ENCODE measurements around the gene PTPRN2. TPM values are rescaled to one million over a fixed set of nuclear protein-coding genes. Genes with fewer than 3 reads are reported as not detected.

The PTPRN2 gene
- total and polyA plus RNA-seq, 2 donors (not counting 1 experiment from before 2014, with no cell fraction given) = 0.54 to 1.2 TPM

DNA sequence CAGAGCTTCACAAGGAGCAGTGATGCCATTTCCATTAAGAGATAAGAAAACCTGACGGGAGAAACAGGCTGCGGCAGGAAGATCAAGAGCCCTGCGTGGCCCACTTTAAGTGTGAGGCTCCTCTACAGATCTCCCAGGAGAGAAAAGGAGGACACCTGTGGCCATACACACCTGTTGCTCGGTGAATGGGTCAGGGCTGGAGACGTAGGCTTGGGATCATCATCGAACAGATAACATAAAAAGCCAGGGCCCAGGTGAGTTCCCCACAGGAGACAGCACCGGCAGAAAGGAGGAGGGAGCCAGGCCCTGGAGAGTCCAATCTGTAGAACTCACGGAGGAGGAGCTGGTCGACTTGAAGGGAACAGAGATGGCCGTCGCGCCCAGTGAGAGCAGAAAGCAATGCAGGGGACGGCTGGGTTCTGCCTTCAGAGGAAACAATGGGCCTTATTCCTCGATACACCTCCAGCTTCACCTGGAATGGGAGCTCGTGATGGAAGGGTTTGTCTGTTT, 694.0 kb downstream of the PTPRN2 start:
- Histone ChIP-seq H3K4me1 (ENCODE audit: control insufficient read depth, extremely low read depth, insufficient read depth, low read length) (no peaks in the 10 kb centered on the region), H3K36me3 (ENCODE audit: control insufficient read depth, insufficient read depth, low read length) (no peaks in the 10 kb centered on the region), H3K79me2 (ENCODE audit: control insufficient read depth, insufficient read depth, low read length) (no peaks in the 10 kb centered on the region), H3K27me3 (ENCODE audit: control insufficient read depth, insufficient read depth, low read length) (no peaks in the 10 kb centered on the region), H4K20me1 (ENCODE audit: control insufficient read depth, extremely low read depth, insufficient read depth, low read length) (no peaks in the 10 kb centered on the region), H3K4me3 (replicated peaks in 1 of 4; ENCODE audit: control extremely low read depth in 1 of 4, insufficient read depth in 1 of 4, low read depth in 3 of 4, low read length in 4 of 4) (no peak overlapping the region), H3K9me3 (ENCODE audit: control insufficient read depth, insufficient read depth, low read depth, low read length) (no peaks in the 10 kb centered on the region), H3K4me2 (ENCODE audit: extremely low read depth, insufficient read depth, low read length) (no peak overlapping the region), H2AFZ (ENCODE audit: low read length) (no peak overlapping the region), H3K9ac (ENCODE audit: insufficient read depth, low read length) (no peak overlapping the region), H3K27ac (ENCODE audit: insufficient read depth, low read length) (no peak overlapping the region)
- no peak for DNase-seq (ENCODE audit: low read depth in 2 of 2)
- TF ChIP-seq EZH2 (IDR thresholded peaks at IDR 0.05; ENCODE audit: low read length, missing control alignments) = no peak
- TF ChIP-seq, protein P1, sequence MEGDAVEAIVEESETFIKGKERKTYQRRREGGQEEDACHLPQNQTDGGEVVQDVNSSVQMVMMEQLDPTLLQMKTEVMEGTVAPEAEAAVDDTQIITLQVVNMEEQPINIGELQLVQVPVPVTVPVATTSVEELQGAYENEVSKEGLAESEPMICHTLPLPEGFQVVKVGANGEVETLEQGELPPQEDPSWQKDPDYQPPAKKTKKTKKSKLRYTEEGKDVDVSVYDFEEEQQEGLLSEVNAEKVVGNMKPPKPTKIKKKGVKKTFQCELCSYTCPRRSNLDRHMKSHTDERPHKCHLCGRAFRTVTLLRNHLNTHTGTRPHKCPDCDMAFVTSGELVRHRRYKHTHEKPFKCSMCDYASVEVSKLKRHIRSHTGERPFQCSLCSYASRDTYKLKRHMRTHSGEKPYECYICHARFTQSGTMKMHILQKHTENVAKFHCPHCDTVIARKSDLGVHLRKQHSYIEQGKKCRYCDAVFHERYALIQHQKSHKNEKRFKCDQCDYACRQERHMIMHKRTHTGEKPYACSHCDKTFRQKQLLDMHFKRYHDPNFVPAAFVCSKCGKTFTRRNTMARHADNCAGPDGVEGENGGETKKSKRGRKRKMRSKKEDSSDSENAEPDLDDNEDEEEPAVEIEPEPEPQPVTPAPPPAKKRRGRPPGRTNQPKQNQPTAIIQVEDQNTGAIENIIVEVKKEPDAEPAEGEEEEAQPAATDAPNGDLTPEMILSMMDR (conservative IDR thresholded peaks at IDR 0.05 in 1 of 2, IDR thresholded peaks at IDR 0.05 in 1 of 2; ENCODE audit: low read depth in 1 of 2, low read length in 2 of 2) = no peak

DNA sequence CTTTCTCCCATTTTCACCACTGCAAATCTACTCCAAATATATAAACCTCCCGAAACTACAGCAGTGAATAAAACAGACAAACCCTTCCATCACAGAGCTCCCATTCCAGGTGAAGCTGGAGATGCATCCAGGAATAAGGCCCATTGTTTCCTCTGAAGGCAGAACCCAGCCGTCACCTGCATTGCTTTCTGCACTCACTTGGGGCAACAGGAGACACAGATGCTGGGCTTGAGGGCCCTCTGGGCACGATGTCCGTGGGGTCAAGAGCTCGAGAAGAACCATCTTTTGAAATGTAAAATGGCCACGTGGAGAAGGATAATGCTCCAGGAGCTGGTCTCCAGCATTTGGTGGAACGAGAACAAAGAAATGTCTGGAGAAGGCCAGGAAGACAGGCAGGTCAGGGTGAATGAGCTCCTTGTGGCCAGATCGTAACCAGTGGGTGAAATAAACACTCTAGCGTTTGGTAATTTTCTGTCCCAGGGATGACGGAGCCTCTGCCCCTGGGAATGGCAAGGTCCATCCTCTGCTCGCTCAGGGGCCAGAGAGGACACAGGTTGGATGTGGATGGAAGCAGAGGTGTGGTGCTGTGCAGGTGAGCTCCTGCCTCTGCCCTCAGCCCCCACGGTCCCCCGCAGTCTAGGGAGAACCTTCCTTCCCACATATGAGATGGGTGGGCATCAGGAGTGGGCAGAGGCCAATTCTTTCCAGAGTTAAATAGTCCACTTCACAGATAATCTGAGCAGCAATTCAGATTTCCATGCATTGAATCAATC, 694.7 kb downstream of the PTPRN2 start:
- no peaks in the 10 kb centered on the region for H3K36me3 ChIP-seq (ENCODE audit: control insufficient read depth, insufficient read depth, low read length)
- H3K4me3 ChIP-seq (replicated peaks in 1 of 4; ENCODE audit: control extremely low read depth in 1 of 4, insufficient read depth in 1 of 4, low read depth in 3 of 4, low read length in 4 of 4) = no peak overlapping the region
- H3K79me2 ChIP-seq (ENCODE audit: control insufficient read depth, insufficient read depth, low read length) = no peaks in the 10 kb centered on the region
- no peaks in the 10 kb centered on the region for H4K20me1 ChIP-seq (ENCODE audit: control insufficient read depth, extremely low read depth, insufficient read depth, low read length)
- no peak for DNase-seq (ENCODE audit: low read depth in 2 of 2)
- TF ChIP-seq EZH2 (IDR thresholded peaks at IDR 0.05; ENCODE audit: low read length, missing control alignments) = no peak
- TF ChIP-seq, protein P1 (conservative IDR thresholded peaks at IDR 0.05 in 1 of 2, IDR thresholded peaks at IDR 0.05 in 1 of 2; ENCODE audit: low read depth in 1 of 2, low read length in 2 of 2) = no peak
- no peak overlapping the region for H2AFZ ChIP-seq (ENCODE audit: low read length)
- no peak overlapping the region for H3K4me2 ChIP-seq (ENCODE audit: extremely low read depth, insufficient read depth, low read length)
- no peaks in the 10 kb centered on the region for H3K9me3 ChIP-seq (ENCODE audit: control insufficient read depth, insufficient read depth, low read depth, low read length)
- H3K27ac ChIP-seq (ENCODE audit: insufficient read depth, low read length) = no peak overlapping the region
- H3K4me1 ChIP-seq (ENCODE audit: control insufficient read depth, extremely low read depth, insufficient read depth, low read length) = no peaks in the 10 kb centered on the region
- no peaks in the 10 kb centered on the region for H3K27me3 ChIP-seq (ENCODE audit: control insufficient read depth, insufficient read depth, low read length)
- H3K9ac ChIP-seq (ENCODE audit: insufficient read depth, low read length) = no peak overlapping the region

DNA sequence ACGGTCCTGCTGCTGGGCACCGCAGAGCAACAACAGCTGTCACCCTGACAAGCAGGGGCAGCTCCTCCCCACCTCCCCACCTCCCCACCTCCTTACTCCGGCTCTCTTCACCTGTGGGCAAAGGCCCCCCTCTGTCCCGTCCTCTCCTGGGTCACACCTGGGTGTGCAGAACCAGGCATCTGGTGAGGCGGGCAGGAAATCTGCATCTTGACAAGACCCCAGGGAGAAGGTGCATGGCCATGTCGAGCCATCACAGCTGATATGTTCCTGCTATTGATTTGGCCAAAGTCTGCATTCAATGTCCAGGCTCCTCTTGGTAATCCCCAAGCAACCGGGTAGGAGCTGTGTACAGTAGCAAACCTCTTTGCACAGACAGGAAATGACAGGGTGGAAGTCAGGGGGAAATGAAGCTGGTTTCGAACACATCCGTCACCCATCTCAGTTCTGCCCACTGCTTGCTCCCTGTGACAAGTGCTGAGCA, 696.7 kb downstream of the PTPRN2 start:
- no peaks in the 10 kb centered on the region for H3K79me2 ChIP-seq (ENCODE audit: control insufficient read depth, insufficient read depth, low read length)
- H2AFZ ChIP-seq (ENCODE audit: low read length) = no peak overlapping the region
- no peak overlapping the region for H3K4me3 ChIP-seq (replicated peaks in 1 of 4; ENCODE audit: control extremely low read depth in 1 of 4, insufficient read depth in 1 of 4, low read depth in 3 of 4, low read length in 4 of 4)
- H3K4me2 ChIP-seq (ENCODE audit: extremely low read depth, insufficient read depth, low read length) = no peak overlapping the region
- H3K4me1 ChIP-seq (ENCODE audit: control insufficient read depth, extremely low read depth, insufficient read depth, low read length) = no peaks in the 10 kb centered on the region
- H4K20me1 ChIP-seq (ENCODE audit: control insufficient read depth, extremely low read depth, insufficient read depth, low read length) = no peaks in the 10 kb centered on the region
- TF ChIP-seq, protein P1 (conservative IDR thresholded peaks at IDR 0.05 in 1 of 2, IDR thresholded peaks at IDR 0.05 in 1 of 2; ENCODE audit: low read depth in 1 of 2, low read length in 2 of 2) = no peak
- no peak for TF ChIP-seq EZH2 (IDR thresholded peaks at IDR 0.05; ENCODE audit: low read length, missing control alignments)
- no peaks in the 10 kb centered on the region for H3K36me3 ChIP-seq (ENCODE audit: control insufficient read depth, insufficient read depth, low read length)
- no peak for DNase-seq (ENCODE audit: low read depth in 2 of 2)
- H3K9me3 ChIP-seq (ENCODE audit: control insufficient read depth, insufficient read depth, low read depth, low read length) = no peaks in the 10 kb centered on the region
- H3K27me3 ChIP-seq (ENCODE audit: control insufficient read depth, insufficient read depth, low read length) = no peaks in the 10 kb centered on the region
- H3K9ac ChIP-seq (ENCODE audit: insufficient read depth, low read length) = no peak overlapping the region
- no peak overlapping the region for H3K27ac ChIP-seq (ENCODE audit: insufficient read depth, low read length)

Measured in fibroblast of lung (primary cell).